ENCODE measurements around the gene DIAPH2. TPM values are rescaled to one million over a fixed set of nuclear protein-coding genes. Genes with fewer than 3 reads are reported as not detected.

Gene DIAPH2
- total RNA-seq, 2 donors from 2014 or later = 42.4 to 66.0 TPM

DNA sequence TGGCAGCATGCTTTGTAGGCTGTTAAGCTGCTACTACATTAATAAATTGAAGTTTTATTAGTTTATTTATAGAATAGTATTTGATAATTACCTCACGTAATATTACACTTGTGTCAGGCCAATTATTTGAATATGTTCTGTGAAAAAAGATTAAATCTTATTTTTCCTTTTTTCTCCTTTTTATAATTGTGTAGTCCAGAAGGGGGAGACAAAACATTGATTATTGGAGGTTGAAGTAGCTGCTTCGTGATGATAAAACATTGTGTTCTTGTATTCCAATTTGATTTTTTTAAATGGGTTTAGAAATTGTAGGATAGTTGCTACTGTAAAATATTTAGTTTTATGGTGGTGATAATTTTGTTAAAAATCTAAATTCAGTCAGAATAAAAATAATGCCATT, 85.7 kb downstream of the DIAPH2 start:
- H3K36me3 ChIP-seq = no peaks in the 10 kb centered on the region
- ATAC-seq (ENCODE audit: insufficient number of reproducible peaks, low FRiP score, low read depth) = no peak
- no peaks in the 10 kb centered on the region for H3K9me3 ChIP-seq

DNA sequence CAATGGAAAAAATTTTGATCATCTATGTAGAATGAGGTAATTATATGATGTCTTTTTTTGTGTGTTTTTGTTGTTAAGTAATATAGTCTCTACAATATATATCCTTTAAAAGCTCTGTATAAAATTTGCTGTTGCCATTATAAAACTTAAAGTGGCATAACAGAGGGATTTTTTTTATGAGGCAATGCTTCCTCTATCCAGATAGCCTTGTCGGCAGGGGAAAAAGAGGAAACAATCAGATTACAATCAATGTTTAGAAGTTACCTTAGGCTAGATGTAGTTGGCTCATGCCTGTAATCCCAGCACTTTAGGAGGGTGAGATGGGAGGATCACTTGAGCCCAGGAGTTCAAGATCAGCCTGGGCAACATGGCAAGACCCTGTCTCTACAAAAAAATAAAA, 86.8 kb downstream of the DIAPH2 start:
- H3K9me3 ChIP-seq = no peaks in the 10 kb centered on the region
- TF ChIP-seq, protein P1, sequence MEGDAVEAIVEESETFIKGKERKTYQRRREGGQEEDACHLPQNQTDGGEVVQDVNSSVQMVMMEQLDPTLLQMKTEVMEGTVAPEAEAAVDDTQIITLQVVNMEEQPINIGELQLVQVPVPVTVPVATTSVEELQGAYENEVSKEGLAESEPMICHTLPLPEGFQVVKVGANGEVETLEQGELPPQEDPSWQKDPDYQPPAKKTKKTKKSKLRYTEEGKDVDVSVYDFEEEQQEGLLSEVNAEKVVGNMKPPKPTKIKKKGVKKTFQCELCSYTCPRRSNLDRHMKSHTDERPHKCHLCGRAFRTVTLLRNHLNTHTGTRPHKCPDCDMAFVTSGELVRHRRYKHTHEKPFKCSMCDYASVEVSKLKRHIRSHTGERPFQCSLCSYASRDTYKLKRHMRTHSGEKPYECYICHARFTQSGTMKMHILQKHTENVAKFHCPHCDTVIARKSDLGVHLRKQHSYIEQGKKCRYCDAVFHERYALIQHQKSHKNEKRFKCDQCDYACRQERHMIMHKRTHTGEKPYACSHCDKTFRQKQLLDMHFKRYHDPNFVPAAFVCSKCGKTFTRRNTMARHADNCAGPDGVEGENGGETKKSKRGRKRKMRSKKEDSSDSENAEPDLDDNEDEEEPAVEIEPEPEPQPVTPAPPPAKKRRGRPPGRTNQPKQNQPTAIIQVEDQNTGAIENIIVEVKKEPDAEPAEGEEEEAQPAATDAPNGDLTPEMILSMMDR (IDR thresholded peaks at IDR 0.05) = no peak
- H3K4me3 ChIP-seq = no peak overlapping the region
- DNase-seq (ENCODE audit: low spot score) = no peak
- H3K27ac ChIP-seq = no peak overlapping the region
- H3K27me3 ChIP-seq (replicated peaks; ENCODE audit: insufficient read depth) = no peaks in the 10 kb centered on the region
- no peaks in the 10 kb centered on the region for H3K36me3 ChIP-seq
- no peak for ATAC-seq (ENCODE audit: insufficient number of reproducible peaks, low FRiP score, low read depth)
- no peaks in the 10 kb centered on the region for H3K4me1 ChIP-seq (ENCODE audit: control insufficient read depth in 1 of 2, low read depth in 2 of 2)

More for the DNA sequence above, 85.7 kb downstream of the DIAPH2 start:
- Histone ChIP-seq H3K27me3 (replicated peaks; ENCODE audit: insufficient read depth) (no peaks in the 10 kb centered on the region), H3K4me3 (no peak overlapping the region), H3K27ac (no peak overlapping the region), H3K4me1 (ENCODE audit: control insufficient read depth in 1 of 2, low read depth in 2 of 2) (no peaks in the 10 kb centered on the region)
- DNase-seq (ENCODE audit: low spot score) = no peak
- TF ChIP-seq, protein P1 (IDR thresholded peaks at IDR 0.05) = no peak

DNA sequence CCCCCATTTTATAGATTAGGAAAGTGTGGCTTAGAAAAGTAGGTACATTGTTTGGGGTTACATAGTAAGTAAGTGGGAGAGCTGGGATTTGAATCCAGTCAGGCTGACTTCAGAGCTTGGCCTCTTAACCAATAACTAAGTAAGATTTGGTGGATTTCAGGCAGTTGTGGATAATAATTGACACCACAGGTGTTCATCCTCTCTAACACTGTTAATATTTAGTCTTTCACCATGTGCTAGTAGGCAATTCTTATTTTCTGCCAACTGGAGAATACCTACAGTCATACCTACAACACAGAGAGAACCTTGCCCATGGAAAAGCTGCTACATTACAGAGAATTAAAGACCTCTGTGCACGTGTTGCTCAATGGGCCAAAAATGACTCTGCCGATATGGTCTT, 89.5 kb downstream of the DIAPH2 start:
- TF ChIP-seq, protein P1 (IDR thresholded peaks at IDR 0.05) = no peak
- Histone ChIP-seq H3K27me3 (replicated peaks; ENCODE audit: insufficient read depth) (no peaks in the 10 kb centered on the region), H3K4me1 (ENCODE audit: control insufficient read depth in 1 of 2, low read depth in 2 of 2) (no peaks in the 10 kb centered on the region), H3K36me3 (no peaks in the 10 kb centered on the region), H3K27ac (no peak overlapping the region), H3K4me3 (no peak overlapping the region), H3K9me3 (no peaks in the 10 kb centered on the region)
- no peak for DNase-seq (ENCODE audit: low spot score)
- ATAC-seq (ENCODE audit: insufficient number of reproducible peaks, low FRiP score, low read depth) = no peak

DNA sequence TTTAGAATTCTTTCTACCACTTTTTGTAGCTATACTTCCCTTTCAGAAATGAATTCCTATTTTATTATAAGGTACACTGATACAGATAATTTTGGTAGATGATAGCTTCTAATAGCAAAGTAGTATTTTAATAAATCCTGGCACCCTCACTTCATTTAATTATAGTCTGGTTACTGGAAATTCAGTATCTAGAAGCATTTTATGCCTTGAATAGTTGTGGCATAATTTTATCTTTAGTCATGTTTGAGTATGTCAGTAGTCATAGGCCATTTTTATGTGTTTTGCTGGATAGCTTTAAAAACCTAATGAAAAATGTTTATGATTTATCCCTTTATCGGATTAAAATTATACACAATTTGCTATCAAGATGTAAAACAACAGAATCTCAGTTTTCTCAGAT, 92.3 kb downstream of the DIAPH2 start:
- H3K27ac ChIP-seq = no peak overlapping the region
- no peaks in the 10 kb centered on the region for H3K9me3 ChIP-seq
- ATAC-seq (ENCODE audit: insufficient number of reproducible peaks, low FRiP score, low read depth) (no peak), DNase-seq (ENCODE audit: low spot score) (no peak)
- H3K4me1 ChIP-seq (ENCODE audit: control insufficient read depth in 1 of 2, low read depth in 2 of 2) = no peaks in the 10 kb centered on the region
- H3K36me3 ChIP-seq = no peaks in the 10 kb centered on the region
- TF ChIP-seq, protein P1 (IDR thresholded peaks at IDR 0.05) = no peak
- no peaks in the 10 kb centered on the region for H3K27me3 ChIP-seq (replicated peaks; ENCODE audit: insufficient read depth)
- H3K4me3 ChIP-seq = no peak overlapping the region

DNA sequence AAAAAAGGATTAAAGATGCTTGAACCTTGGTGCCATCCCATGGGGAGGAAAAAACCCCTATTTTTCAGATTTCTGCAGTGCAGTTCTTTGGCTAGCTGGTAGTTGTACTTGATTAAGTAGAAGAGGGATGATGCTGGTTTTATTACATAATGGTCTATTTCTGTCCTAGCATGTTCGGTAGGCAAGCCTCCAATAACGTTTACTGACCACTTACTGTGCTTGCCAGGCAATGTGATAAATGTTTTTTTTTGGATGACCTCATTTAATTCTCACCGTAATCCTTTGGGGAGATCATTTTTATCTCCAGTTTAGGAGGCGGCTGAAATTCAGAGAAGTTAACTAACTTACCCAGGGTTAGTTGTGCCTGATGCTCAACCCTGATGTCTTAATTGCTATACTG, 106.9 kb downstream of the DIAPH2 start:
- H3K4me3 ChIP-seq = no peak overlapping the region
- TF ChIP-seq, protein P1 (IDR thresholded peaks at IDR 0.05) = no peak

More for the DNA sequence above, 106.9 kb downstream of the DIAPH2 start:
- Histone ChIP-seq H3K36me3 (no peaks in the 10 kb centered on the region), H3K27me3 (replicated peaks; ENCODE audit: insufficient read depth) (no peaks in the 10 kb centered on the region), H3K27ac (peak overlapping the region in 1 of 2 donors; percentile 35), H3K4me1 (ENCODE audit: control insufficient read depth in 1 of 2, low read depth in 2 of 2) (no peaks in the 10 kb centered on the region), H3K9me3 (no peaks in the 10 kb centered on the region)
- ATAC-seq (ENCODE audit: insufficient number of reproducible peaks, low FRiP score, low read depth) = peak; percentile 43
- DNase-seq (ENCODE audit: low spot score) = no peak
